SIG-M5 (cell line): ENCODE results near the gene RXFP4.
"Not testable (repeated sequence)": the region's sequence is repeated elsewhere in the genome, so short reads cannot be mapped to it uniquely, and the experiment has no call there.

Experiments used
- DNase-seq: peaks from one replicate; lab custom pipeline; 2025; lab: John Stamatoyannopoulos, UW

Gene RXFP4

GRCh38 chr1:155940993-155941844 is at the start of gene RXFP4:
Gene RXFP4 (plus strand): TSS chr1:155941638. CDS start chr1:155941710, 72 bp downstream.
- no peak for DNase-seq

- no peak for DNase-seq
Observed at GRCh38 chr1:155892796-155893195, 48.6 kb upstream of the RXFP4 start.

DNA sequence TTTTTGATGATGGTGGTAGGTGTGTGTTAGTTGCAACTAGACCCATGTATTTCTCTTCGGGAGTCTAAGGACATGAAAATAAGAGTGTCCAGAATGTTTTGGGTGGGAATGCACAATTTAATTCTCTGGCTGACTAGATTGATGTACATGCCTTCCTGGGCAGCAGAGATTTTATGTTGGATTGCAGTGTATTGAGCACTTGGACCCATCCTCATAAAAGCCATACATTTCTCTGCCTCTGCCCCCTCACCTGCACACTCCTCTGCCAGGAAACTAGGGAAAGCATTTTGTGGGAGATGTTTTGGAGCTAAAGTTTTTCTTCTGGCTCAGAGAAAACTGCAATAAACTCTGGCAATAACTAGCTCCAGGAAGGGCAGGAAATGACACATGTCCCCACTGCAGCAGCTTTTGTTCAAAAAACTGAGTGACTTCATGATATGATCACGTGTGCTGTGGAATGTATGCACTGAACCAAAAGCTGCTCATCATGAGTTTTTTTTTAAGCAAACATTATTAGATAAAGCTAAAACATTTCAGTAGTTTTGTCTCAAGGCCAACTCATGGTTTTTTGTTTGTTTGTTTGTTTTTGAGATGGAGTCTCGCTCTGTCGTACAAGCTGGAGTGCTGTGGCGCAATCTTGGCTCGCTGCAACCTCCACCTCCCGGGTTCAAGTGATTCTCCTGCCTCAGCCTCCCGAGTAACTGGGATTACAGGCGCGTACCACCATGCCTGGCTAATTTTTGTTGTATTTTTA is 47.9 kb upstream of the RXFP4 start:
- DNase-seq = no peak

DNA sequence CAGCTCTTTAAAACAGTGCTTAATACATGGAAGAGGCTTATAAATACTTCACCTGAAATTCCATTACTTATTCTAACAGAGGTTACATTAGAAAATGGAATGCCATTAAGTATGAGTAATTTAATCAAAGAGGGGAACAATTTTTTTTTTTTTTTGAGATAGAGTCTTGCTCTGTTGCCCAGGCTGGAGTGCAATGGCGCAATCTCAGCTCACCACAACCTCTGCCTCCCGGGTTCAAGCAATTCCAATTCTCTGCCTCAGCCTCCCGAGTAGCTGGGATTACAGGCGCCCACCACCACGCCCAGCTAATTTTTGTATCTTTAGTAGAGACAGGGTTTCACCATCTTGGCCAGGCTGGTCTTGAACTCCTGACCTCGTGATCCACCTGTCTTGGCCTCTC is 45.8 kb upstream of the RXFP4 start:
- DNase-seq = not testable (repeated sequence)

DNA sequence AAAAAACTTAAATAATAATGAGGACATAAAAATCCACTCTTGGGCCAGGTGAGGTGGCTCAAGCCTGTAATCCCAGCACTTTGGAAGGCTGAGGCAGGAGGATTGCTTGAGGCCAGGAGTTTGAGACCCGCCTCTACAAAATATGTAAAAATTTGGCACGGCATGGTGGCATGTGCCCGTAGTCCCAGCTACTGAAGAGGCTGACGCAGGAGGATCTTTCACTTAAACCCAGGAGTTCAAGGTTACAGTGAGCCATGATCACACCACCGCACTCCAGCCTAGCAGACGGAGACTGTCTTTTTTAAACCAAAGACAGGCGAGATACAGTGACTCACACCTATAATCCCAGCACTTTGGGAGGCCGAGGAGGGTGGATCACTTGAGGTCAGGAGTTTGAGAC is 45.0 kb upstream of the RXFP4 start:
- not testable (repeated sequence) for DNase-seq

DNA sequence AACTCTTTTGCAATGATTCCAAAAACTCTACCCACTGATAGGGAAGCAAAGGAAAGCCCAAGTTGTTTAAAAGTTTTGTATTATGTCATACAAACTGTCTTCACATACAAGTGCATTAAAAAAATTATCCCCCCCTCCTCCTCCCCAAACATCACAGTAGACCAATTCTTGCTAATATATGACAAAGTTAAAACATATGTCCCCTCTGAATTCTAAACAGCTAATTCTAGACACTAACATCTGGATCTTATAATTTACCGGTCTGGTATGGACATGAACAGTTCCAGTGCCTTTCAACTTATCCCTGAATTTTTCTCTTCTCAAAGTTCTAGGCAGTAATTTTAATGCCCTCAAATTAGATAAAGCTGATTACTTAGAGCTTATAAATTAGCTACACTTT is 43.7 kb upstream of the RXFP4 start:
- no peak for DNase-seq

DNA sequence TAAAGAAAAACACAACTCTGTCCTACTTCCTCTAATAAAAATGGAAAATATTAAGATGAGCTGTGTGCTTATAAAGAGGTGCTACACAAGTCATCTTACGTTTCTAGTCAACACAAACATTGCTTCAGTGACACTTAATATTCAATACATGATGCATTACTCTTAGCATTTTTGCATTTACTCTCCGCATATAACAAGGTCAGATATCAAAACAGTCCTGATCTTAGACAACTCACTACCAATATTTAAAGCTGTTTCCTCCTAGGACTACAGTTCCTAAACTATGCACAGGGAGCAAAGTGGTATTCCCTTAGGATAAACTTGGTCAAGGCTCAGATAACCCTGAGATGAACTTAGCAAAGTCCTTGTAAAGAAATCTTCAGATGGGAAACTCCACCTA is 42.5 kb upstream of the RXFP4 start:
- DNase-seq = no peak

DNA sequence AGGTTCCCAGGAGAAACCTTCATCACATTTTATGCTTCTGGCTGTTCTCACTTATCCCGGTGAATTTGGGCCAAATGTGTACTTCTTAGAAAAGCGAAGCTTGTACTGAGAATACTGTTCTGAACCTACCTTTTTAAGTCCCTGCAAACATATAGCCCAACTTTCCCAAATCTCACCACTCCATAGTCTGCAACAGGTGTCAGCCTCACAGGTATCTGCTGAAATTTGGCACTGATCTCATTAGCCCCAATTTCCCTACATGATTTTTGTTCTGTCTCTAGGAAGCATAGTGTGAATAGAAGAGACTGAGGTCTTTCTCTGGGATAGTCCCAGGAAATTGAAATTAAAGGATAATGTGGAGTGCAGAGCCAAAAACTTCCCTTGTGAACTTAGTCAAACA is 41.8 kb upstream of the RXFP4 start:
- DNase-seq = no peak

GRCh38 chr1:155900161-155900560 is 41.3 kb upstream of the RXFP4 start:
- no peak for DNase-seq

DNA sequence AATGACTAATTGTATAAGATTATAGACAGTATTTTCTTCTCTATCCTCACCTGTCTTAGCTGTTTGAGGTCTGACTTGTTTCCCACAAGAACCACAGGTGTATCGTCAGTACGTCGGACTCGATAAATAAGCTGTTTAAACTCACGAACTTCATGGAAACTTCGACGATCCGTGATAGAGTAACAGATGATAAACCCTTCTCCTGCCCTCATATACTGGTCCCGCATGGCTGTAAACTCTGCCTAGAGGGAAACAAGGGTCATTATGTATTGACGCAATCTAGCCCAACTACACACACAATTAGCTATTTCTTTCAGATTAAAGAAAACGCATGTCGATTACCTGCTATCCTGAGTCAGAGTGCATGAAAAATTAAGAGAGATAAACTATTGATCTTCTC is 37.2 kb upstream of the RXFP4 start:
- no peak for DNase-seq

DNA sequence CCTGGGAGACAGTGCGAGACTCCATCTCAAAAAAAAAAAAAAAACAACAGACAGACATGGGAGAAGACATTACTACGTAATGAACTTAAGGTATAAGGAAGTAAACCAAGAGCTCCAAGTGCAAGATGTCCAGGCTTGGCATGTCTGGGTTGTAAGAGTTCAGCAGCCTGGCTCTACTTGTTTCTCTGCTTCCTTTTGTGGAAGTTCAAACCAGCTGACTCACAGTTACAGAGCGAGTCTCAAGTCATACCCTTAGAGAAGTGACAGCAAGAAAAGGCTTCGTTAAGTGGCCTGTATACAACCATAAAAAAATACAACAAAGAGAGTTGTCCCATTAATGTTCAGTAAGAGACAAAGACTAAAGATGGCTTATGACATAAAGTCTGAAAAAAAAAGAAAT is 31.5 kb upstream of the RXFP4 start:
- peak; percentile 65 for DNase-seq

- no peak for DNase-seq
Observed at GRCh38 chr1:155910621-155911121, 30.8 kb upstream of the RXFP4 start.

DNA sequence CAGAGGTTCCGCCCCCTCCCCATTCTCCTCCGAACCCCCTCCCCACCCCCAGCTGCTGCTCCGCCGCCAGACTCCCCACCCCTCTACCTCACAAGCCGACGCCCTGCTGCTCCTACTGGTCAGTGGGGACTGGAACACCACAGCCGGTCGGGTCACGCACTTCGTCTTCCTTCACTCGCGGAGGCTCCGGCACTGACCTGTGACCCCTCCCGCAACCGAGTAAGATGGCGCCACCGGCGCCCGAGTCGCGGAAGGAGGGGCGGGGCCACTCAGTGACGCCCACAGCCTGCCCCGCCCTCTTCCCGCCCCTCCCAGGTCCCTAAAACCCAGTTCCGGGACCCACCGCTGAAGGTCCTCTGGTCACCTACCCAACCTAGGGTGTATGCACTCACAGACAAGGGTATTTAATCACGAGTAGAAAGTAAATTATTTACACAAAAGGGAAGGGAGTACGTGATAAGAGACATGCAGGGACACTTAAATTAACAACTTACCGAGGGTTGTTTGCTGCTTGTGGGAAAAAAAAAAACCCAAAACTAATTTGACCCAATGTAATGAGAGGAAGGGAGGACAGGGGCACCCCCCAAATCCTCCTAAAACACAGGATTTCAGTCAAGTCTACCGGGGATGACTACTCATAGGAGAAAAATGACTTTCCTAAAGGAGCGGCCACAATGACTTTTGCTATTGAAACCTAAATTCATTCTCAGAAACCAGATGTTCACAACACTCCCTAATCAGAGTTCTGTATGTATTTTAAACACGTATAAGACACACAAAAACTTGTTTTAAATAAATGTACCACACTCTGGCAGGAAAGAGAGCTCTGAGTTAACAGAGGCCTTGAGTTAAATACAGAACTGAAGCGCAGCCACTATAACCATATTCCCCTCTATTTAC is 30.0 kb upstream of the RXFP4 start, which contains the start of gene RIT1:
RIT1 (minus strand) TSS at position 194 of the 900 bp plus-strand sequence. CDS start 588 bp downstream, outside the sequence.
- DNase-seq = no peak

DNA sequence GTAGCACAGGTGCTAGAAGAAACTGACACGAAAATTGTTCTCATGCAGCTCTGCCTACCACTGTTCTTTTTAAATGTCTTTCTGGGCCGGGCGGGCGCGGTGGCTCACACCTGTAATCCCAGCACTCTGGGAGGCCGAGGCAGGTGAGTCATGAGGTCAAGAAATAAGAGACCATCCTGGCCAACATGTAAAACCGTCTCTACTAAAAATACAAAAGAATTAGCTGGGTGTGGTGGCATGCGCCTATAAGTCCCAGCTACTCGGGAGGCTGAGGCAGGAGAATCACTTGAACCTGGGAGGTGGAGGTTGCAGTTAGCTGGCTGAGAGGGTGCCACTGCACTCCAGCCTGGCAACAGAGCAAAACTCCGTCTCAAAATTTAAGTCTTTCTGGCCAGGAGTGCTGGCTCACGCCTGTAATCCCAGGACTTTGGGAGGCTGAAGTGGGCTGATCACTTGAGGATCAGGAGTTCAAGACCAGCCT is 29.3 kb upstream of the RXFP4 start:
- DNase-seq = no peak

GRCh38 chr1:155913969-155914757 is 27.3 kb upstream of the RXFP4 start:
- no peak for DNase-seq

DNA sequence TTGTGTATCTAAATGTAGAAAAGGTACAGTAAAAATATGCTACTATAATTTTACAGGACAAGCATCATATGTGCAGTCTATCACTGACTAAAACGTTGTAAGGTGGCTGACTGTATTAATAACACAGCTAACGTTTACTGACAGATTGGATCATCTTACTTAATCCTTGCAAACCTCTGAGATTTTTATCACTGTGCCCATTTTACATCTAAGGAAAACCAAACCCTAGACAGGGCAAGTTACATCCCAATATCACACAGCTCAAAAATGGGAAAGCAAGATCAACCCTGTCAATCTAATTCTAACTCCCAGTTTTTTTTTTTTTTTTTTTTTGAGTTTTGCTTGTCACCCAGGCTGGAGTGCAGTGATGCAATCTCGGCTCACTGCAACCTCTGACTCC is 22.8 kb upstream of the RXFP4 start:
- no peak for DNase-seq

DNA sequence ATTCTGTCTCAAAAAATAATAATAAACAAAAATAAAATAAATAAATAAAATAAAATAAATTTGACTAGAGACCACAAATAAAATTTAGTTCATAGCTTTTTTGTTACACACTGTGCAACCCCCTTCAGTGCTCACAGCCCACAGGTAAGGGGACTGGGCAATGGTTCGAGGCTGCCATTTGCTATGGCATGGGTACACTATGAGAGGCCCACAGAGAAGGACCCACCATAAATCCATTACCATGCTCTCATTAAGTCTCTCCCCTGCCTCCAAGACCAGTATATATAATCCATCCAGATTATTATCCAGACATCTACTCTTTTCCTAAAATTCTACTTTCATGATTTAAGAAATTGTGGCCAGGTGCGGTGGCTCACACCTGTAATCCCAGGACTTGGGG is 21.6 kb upstream of the RXFP4 start:
- DNase-seq = no peak

DNA sequence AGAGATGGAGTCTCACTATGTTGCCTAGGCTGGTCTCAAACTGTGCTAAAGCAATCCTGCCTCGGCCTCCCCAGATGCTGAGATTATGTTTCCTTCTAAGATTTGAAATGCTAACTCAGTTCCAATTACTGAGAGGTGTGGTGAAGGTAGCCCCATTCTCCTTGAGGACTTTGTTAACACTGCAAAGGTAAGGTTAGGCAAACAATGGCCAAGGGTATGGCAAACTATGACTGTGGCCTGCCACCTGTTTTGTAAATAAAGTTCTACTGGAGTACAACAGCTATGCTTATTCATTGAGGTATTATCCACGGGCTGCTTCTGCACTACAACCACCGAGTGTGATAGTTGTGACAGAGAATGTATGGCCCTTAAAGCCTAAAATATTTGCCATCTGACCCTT is 20.7 kb upstream of the RXFP4 start:
- no peak for DNase-seq

DNA sequence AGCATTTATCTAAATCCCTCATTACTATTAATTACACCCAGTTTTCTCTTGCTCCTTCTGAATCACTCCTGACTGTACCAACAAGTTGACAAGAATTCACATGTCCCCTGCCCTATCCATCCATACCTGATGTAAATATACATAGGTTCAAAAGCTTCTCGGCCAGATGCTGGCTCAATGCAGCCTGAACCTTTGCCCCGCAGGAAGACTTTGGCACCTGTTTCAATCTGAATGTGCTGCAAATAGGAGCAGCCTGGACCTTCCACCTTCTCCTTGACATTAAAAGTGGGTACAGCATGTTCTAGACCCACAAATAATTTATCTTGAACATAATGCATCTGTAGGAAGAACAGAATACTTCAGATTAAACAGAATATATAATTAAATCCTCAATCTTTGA is 15.9 kb upstream of the RXFP4 start:
- no peak for DNase-seq

GRCh38 chr1:155929057-155929456 is 12.4 kb upstream of the RXFP4 start:
- DNase-seq = no peak

GRCh38 chr1:155930725-155931124 is 10.7 kb upstream of the RXFP4 start:
- not testable (repeated sequence) for DNase-seq
